ENCODE results near the gene GAS7.

DNA sequence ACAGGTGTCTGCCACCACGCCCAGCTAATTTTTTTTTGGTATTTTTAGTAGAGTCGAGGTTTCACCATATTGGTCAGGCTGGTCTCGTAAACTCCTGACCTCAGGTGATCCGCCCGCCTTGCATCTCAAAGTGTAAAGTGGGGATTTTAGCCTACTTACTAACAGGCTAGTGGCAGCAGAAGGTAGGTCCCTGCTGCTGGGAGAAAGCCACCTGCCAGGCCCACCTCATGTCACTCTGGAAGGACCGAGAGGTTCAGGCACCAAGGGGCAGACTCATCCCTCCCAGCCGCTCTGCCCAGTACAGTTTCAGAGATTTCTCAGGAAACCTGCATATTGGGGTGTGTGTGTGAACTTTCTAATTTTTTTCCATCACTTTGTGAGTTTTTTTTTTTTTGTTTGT is 291.3 kb downstream of the GAS7 start:
- TF ChIP-seq POLR2A (IDR thresholded peaks at IDR 0.05) = no peak
- TF ChIP-seq, protein P1, sequence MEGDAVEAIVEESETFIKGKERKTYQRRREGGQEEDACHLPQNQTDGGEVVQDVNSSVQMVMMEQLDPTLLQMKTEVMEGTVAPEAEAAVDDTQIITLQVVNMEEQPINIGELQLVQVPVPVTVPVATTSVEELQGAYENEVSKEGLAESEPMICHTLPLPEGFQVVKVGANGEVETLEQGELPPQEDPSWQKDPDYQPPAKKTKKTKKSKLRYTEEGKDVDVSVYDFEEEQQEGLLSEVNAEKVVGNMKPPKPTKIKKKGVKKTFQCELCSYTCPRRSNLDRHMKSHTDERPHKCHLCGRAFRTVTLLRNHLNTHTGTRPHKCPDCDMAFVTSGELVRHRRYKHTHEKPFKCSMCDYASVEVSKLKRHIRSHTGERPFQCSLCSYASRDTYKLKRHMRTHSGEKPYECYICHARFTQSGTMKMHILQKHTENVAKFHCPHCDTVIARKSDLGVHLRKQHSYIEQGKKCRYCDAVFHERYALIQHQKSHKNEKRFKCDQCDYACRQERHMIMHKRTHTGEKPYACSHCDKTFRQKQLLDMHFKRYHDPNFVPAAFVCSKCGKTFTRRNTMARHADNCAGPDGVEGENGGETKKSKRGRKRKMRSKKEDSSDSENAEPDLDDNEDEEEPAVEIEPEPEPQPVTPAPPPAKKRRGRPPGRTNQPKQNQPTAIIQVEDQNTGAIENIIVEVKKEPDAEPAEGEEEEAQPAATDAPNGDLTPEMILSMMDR (IDR thresholded peaks at IDR 0.05) = no peak
